Daoy (cell line): ENCODE data around the gene TBX21. TPM values are rescaled to one million over a fixed set of nuclear protein-coding genes. Genes with fewer than 3 reads are reported as not detected.
A peak's percentile ranks its signal among the peaks of the same experiment; 100 is the strongest.

Experiments
- DNase-seq: peaks from one replicate; pipeline ENCODE4 v3.0.0-alpha.2; 2015; ENCODE audit warnings: low read depth
- total RNA-seq: library from RNA; depleted of rRNA; stranded (reverse); fragments of >200 nt; shearing (Covaris generic); gene quantifications from 2 replicates; pipeline ENCODE4 v1.2.3, GENCODE V29; 2014

The TBX21 gene
- total RNA-seq, 1 experiment from 2014 or later, result 0.06 TPM

GRCh38 chr17:47698749-47699535, 34.1 kb upstream of the TBX21 start:
- DNase-seq, result peak; percentile 63

GRCh38 chr17:47699536-47699840, 33.5 kb upstream of the TBX21 start:
- no peak for DNase-seq

GRCh38 chr17:47700471-47701449, 32.3 kb upstream of the TBX21 start:
- DNase-seq, result no peak

GRCh38 chr17:47701608-47702007, 31.4 kb upstream of the TBX21 start:
- DNase-seq, result no peak

- no peak for DNase-seq
Observed at GRCh38 chr17:47702391-47702995, 30.5 kb upstream of the TBX21 start.

GRCh38 chr17:47703191-47703591, 29.8 kb upstream of the TBX21 start:
- no peak for DNase-seq

- no peak for DNase-seq
Observed at GRCh38 chr17:47703671-47704070, 29.4 kb upstream of the TBX21 start.

GRCh38 chr17:47704116-47704515, 28.9 kb upstream of the TBX21 start:
- DNase-seq, result no peak

GRCh38 chr17:47704736-47705135, 28.3 kb upstream of the TBX21 start:
- no peak for DNase-seq

- DNase-seq, result no peak
Observed at GRCh38 chr17:47705536-47706530, 27.2 kb upstream of the TBX21 start.

- no peak for DNase-seq
Observed at GRCh38 chr17:47707056-47707804, 25.8 kb upstream of the TBX21 start.

- DNase-seq, result no peak
Observed at GRCh38 chr17:47707884-47708283, 25.2 kb upstream of the TBX21 start.

- DNase-seq, result no peak
Observed at GRCh38 chr17:47708312-47708863, 24.6 kb upstream of the TBX21 start.

- peak; percentile 68 for DNase-seq
Observed at GRCh38 chr17:47708864-47709541, 24.0 kb upstream of the TBX21 start.

- DNase-seq, result no peak
Observed at GRCh38 chr17:47709594-47709993, 23.4 kb upstream of the TBX21 start.

GRCh38 chr17:47711366-47712099, 21.5 kb upstream of the TBX21 start:
- DNase-seq, result no peak

- no peak for DNase-seq
Observed at GRCh38 chr17:47712330-47713023, 20.6 kb upstream of the TBX21 start.

- DNase-seq, result no peak
Observed at GRCh38 chr17:47713980-47714700, 18.9 kb upstream of the TBX21 start.
